Natural killer cell (primary cell): ENCODE measurements around the gene TBC1D26. TPM values are rescaled to one million over a fixed set of nuclear protein-coding genes. Genes with fewer than 3 reads are reported as not detected.

Experiments used
- ATAC-seq, 3 donors: fragments of 150-1000 bp in 2 of 3; fragments of 200-7000 bp in 1 of 3; cut with Tn5 transposase; 1 replicate in 1 of 3; 2 replicates in 2 of 3; pipeline ENCODE4 v1.10.0; 2021; ENCODE audit warnings: mild to moderate bottlenecking in 2 of 3, moderate library complexity in 2 of 3
- DNase-seq, 2 donors: peaks; one replicate each; pipeline versions ENCODE4 v3.0.0 to v3.0.0-alpha.2; 2013 to 2021; ENCODE audit warnings: mixed read lengths in 1 of 2
- H3K27ac ChIP-seq: one replicate; pipeline ENCODE4 v1.5.1; 2013; ENCODE audit warnings: mild to moderate bottlenecking, low read length
- H3K27me3 ChIP-seq: one replicate; pipeline ENCODE4 v1.6.1; 2013; ENCODE audit warnings: low read length; ENCODE audit not compliant: control insufficient read depth, insufficient read depth
- H3K36me3 ChIP-seq: one replicate; pipeline ENCODE4 v1.6.1; 2013; ENCODE audit warnings: low read length; ENCODE audit not compliant: control insufficient read depth, insufficient read depth
- H3K4me1 ChIP-seq: one replicate; pipeline ENCODE4 v1.6.1; 2013; ENCODE audit warnings: low read length; ENCODE audit not compliant: control insufficient read depth, insufficient read depth
- H3K4me3 ChIP-seq: one replicate; pipeline ENCODE4 v1.5.1; 2013; ENCODE audit warnings: low read length
- H3K9me3 ChIP-seq: one replicate; pipeline ENCODE4 v1.6.1; 2013; ENCODE audit warnings: low read length; ENCODE audit not compliant: control insufficient read depth, insufficient read depth
- H3K27ac Mint-ChIP-seq, 2 donors: one replicate each; pipeline ENCODE4 v1.8.0; 2022; ENCODE audit warnings: mild to moderate bottlenecking in 2 of 2, mixed read lengths in 2 of 2, moderate library complexity in 1 of 2
- H3K27me3 Mint-ChIP-seq, 2 donors: one replicate each; pipeline ENCODE4 v1.8.0; 2022; ENCODE audit warnings: low read depth in 2 of 2, mixed read lengths in 2 of 2
- H3K36me3 Mint-ChIP-seq: one replicate; pipeline ENCODE4 v1.8.0; 2022; ENCODE audit warnings: mixed read lengths
- H3K4me1 Mint-ChIP-seq, 2 donors: one replicate each; pipeline ENCODE4 v1.8.0; 2022; ENCODE audit warnings: mixed read lengths in 2 of 2
- H3K4me3 Mint-ChIP-seq: one replicate; pipeline ENCODE4 v1.8.0; 2022; ENCODE audit warnings: mild to moderate bottlenecking, moderate library complexity, mixed read lengths
- H3K9me3 Mint-ChIP-seq, 2 donors: one replicate each; pipeline ENCODE4 v1.8.0; 2022; ENCODE audit warnings: mixed read lengths in 2 of 2
- WGBS: methylation state at CpG from one replicate; pipeline ENCODE4 v1.1.7; 2013; ENCODE audit warnings: missing lambda C conversion rate; ENCODE audit not compliant: insufficient coverage; 5-methylcytosine and 5-hydroxymethylcytosine counted together
- intact Hi-C: fragments of 100-400 bp; cut with micrococcal nuclease; formaldehyde crosslinking; loops from one replicate; pipeline ENCODE4 v1.14.2; 2022
- total RNA-seq, 4 donors: library from RNA; stranded (reverse); fragments of 120-200 nt in 1 of 4; gene quantifications; one replicate each; pipeline versions ENCODE4 v1.2.3 to v1.2.4, GENCODE V29; 2013 to 2022
- TF ChIP-seq, protein P1 (sequence below): fragments of 200-600 bp; IDR thresholded peaks from one replicate; pipeline ENCODE4 v1.8.0; 2022; ENCODE audit warnings: antibody characterized with exemption

Gene TBC1D26
- total RNA-seq, 3 donors from 2014 or later (not counting 1 experiment from before 2014, with no cell fraction given): not detected

- peaks cover under 1% of the 10 kb centered on the region for H3K27me3 ChIP-seq
- no peaks in the 10 kb centered on the region for H3K4me1 Mint-ChIP-seq
- H3K4me1 ChIP-seq: no peaks in the 10 kb centered on the region
- H3K27ac ChIP-seq: no peak overlapping the region
- no peak overlapping the region for H3K4me3 Mint-ChIP-seq
- no peak overlapping the region for H3K27ac Mint-ChIP-seq
- intact Hi-C loops: no loop called here
- ATAC-seq: no peak
- no peaks in the 10 kb centered on the region for H3K36me3 ChIP-seq
- no peaks in the 10 kb centered on the region for H3K9me3 ChIP-seq
- TF ChIP-seq, protein P1, sequence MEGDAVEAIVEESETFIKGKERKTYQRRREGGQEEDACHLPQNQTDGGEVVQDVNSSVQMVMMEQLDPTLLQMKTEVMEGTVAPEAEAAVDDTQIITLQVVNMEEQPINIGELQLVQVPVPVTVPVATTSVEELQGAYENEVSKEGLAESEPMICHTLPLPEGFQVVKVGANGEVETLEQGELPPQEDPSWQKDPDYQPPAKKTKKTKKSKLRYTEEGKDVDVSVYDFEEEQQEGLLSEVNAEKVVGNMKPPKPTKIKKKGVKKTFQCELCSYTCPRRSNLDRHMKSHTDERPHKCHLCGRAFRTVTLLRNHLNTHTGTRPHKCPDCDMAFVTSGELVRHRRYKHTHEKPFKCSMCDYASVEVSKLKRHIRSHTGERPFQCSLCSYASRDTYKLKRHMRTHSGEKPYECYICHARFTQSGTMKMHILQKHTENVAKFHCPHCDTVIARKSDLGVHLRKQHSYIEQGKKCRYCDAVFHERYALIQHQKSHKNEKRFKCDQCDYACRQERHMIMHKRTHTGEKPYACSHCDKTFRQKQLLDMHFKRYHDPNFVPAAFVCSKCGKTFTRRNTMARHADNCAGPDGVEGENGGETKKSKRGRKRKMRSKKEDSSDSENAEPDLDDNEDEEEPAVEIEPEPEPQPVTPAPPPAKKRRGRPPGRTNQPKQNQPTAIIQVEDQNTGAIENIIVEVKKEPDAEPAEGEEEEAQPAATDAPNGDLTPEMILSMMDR: no peak
- H3K27me3 Mint-ChIP-seq: peaks cover 17 to 26% of the 10 kb centered on the region in 2 donors
- H3K36me3 Mint-ChIP-seq: no peaks in the 10 kb centered on the region
- H3K9me3 Mint-ChIP-seq: peaks cover 0 to 4% of the 10 kb centered on the region in 2 donors
- DNase-seq: no peak
- H3K4me3 ChIP-seq: no peak overlapping the region
Observed at GRCh38 chr17:15776871-15777270, 44.8 kb downstream of the TBC1D26 start.

- DNase-seq: no peak
- no peaks in the 10 kb centered on the region for H3K36me3 Mint-ChIP-seq
- no peak overlapping the region for H3K4me3 ChIP-seq
- TF ChIP-seq, protein P1: no peak
- no peak overlapping the region for H3K4me3 Mint-ChIP-seq
- H3K9me3 ChIP-seq: no peaks in the 10 kb centered on the region
- H3K27ac ChIP-seq: no peak overlapping the region
- H3K4me1 ChIP-seq: peaks cover 2% of the 10 kb centered on the region
- peaks cover 20 to 30% of the 10 kb centered on the region in 2 donors for H3K27me3 Mint-ChIP-seq
- intact Hi-C loops: no loop called here
- peaks cover 4% of the 10 kb centered on the region for H3K27me3 ChIP-seq
- H3K4me1 Mint-ChIP-seq: peaks cover 0 to 4% of the 10 kb centered on the region in 2 donors
- no peak for ATAC-seq
- WGBS: 67% methylated on average over 1 of the region's 1 CpG
- H3K9me3 Mint-ChIP-seq: peaks cover 0 to 4% of the 10 kb centered on the region in 2 donors
- H3K36me3 ChIP-seq: no peaks in the 10 kb centered on the region
- no peak overlapping the region for H3K27ac Mint-ChIP-seq
Observed at GRCh38 chr17:15777297-15777696, 45.2 kb downstream of the TBC1D26 start.

GRCh38 chr17:15777717-15778116 is 45.6 kb downstream of the TBC1D26 start:
- ATAC-seq (no peak), DNase-seq (no peak)
- no peaks in the 10 kb centered on the region for H3K36me3 ChIP-seq
- peaks cover 6% of the 10 kb centered on the region for H3K4me1 ChIP-seq
- no peaks in the 10 kb centered on the region for H3K9me3 ChIP-seq
- Mint-ChIP-seq H3K4me3 (no peak overlapping the region), H3K36me3 (no peaks in the 10 kb centered on the region), H3K27me3 (peaks cover 20 to 32% of the 10 kb centered on the region in 2 donors), H3K27ac (no peak overlapping the region), H3K9me3 (peaks cover 0 to 4% of the 10 kb centered on the region in 2 donors), H3K4me1 (peaks cover 0 to 6% of the 10 kb centered on the region in 2 donors)
- H3K27me3 ChIP-seq: peaks cover 4% of the 10 kb centered on the region
- H3K4me3 ChIP-seq: no peak overlapping the region
- no peak overlapping the region for H3K27ac ChIP-seq
- TF ChIP-seq, protein P1: no peak
- intact Hi-C loops: no loop called here
- 92% methylated on average over 4 of the region's 4 CpGs for WGBS

GRCh38 chr17:15779119-15779518 is 47.0 kb downstream of the TBC1D26 start:
- H3K36me3 Mint-ChIP-seq: no peaks in the 10 kb centered on the region

More at GRCh38 chr17:15779119-15779518, 47.0 kb downstream of the TBC1D26 start:
- 95% methylated on average over 1 of the region's 1 CpG for WGBS
- H3K9me3 ChIP-seq: no peaks in the 10 kb centered on the region
- peaks cover 23 to 30% of the 10 kb centered on the region in 2 donors for H3K27me3 Mint-ChIP-seq
- H3K27me3 ChIP-seq: peaks cover 9% of the 10 kb centered on the region
- H3K4me3 ChIP-seq: no peak overlapping the region
- DNase-seq: no peak
- TF ChIP-seq, protein P1: no peak
- no peak overlapping the region for H3K27ac ChIP-seq
- ATAC-seq: no peak
- peaks cover 0 to 8% of the 10 kb centered on the region in 2 donors for H3K4me1 Mint-ChIP-seq
- H3K9me3 Mint-ChIP-seq: peaks cover 0 to 4% of the 10 kb centered on the region in 2 donors
- H3K27ac Mint-ChIP-seq: no peak overlapping the region
- H3K36me3 ChIP-seq: no peaks in the 10 kb centered on the region
- intact Hi-C loops: no loop called here
- H3K4me3 Mint-ChIP-seq: no peak overlapping the region
- H3K4me1 ChIP-seq: peaks cover 6% of the 10 kb centered on the region
